ENCODE results near the gene NR1I2.

The NR1I2 gene

DNA sequence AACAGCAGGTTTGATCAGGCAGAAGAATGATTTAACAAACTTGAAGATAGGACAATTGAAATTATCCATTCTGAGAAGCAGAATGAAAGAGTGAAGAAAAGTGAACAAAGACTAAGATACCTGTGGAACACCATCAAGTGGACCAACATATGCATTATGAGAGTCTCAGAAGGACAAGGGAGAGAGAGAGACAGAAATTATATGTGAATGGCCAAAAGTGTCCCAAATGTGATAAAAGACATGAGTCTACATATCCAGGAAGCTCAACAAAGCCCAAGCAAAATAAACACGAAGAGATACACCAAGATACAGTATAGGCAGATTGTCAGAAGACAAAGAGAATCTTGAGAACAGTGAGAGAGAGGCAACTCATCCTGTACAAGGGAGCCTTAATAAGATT is 5.6 kb upstream of the NR1I2 start:
- Histone ChIP-seq H3K4me3 (ENCODE audit: low read length) (no peak overlapping the region), H3K27me3 (ENCODE audit: control insufficient read depth, low read length) (peaks cover 6% of the 10 kb centered on the region; the same call in 1 of the 2 replicates), H3K79me2 (ENCODE audit: control insufficient read depth, low read length) (no peaks in the 10 kb centered on the region), H3K27ac (ENCODE audit: low read depth, low read length) (no peak overlapping the region), H3K9me3 (ENCODE audit: control insufficient read depth, insufficient read depth, low read length) (no peaks in the 10 kb centered on the region), H3K36me3 (ENCODE audit: control insufficient read depth, low read length) (no peaks in the 10 kb centered on the region), H3K4me2 (ENCODE audit: low read length) (no peak overlapping the region), H3K4me1 (ENCODE audit: control insufficient read depth, low read length) (no peaks in the 10 kb centered on the region), H3K9me2 (replicated peaks; ENCODE audit: control insufficient read depth, low read length) (no peaks in the 10 kb centered on the region), H4K20me1 (ENCODE audit: control insufficient read depth, insufficient read depth, low read depth, low read length) (no peaks in the 10 kb centered on the region), H3F3A (ENCODE audit: control insufficient read depth, insufficient read depth) (no peaks in the 10 kb centered on the region)
- TF ChIP-seq, protein P1, sequence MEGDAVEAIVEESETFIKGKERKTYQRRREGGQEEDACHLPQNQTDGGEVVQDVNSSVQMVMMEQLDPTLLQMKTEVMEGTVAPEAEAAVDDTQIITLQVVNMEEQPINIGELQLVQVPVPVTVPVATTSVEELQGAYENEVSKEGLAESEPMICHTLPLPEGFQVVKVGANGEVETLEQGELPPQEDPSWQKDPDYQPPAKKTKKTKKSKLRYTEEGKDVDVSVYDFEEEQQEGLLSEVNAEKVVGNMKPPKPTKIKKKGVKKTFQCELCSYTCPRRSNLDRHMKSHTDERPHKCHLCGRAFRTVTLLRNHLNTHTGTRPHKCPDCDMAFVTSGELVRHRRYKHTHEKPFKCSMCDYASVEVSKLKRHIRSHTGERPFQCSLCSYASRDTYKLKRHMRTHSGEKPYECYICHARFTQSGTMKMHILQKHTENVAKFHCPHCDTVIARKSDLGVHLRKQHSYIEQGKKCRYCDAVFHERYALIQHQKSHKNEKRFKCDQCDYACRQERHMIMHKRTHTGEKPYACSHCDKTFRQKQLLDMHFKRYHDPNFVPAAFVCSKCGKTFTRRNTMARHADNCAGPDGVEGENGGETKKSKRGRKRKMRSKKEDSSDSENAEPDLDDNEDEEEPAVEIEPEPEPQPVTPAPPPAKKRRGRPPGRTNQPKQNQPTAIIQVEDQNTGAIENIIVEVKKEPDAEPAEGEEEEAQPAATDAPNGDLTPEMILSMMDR (IDR thresholded peaks at IDR 0.05; ENCODE audit: low read depth, low read length, poor library complexity, severe bottlenecking) = no peak
- no peak for TF ChIP-seq EZH2phosphoT487 (IDR thresholded peaks at IDR 0.05; ENCODE audit: borderline replicate concordance, low read length)

DNA sequence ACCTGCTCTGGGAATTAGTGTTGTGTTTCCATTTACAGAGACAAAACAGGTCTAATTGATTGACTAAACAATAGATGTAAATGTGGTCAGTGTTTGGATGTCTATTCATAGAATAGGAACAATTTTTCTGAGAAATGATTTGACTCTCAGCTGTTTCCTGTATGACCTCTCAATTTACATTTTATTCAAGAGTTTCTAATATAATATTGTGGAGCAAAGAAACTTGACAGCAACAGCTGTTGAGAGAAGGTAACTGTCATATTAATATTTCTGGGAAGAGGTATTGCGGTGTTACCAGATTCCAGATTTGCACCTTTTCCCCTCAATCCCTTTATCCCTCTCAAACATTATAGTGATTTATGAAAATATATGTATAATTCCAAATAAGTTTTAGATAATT is 3.7 kb upstream of the NR1I2 start:
- Histone ChIP-seq H3K4me2 (ENCODE audit: low read length) (no peak overlapping the region), H3K4me1 (ENCODE audit: control insufficient read depth, low read length) (no peaks in the 10 kb centered on the region), H3K36me3 (ENCODE audit: control insufficient read depth, low read length) (no peaks in the 10 kb centered on the region), H3K9me3 (ENCODE audit: control insufficient read depth, insufficient read depth, low read length) (no peaks in the 10 kb centered on the region), H3K27me3 (ENCODE audit: control insufficient read depth, low read length) (no peaks in the 10 kb centered on the region), H3K9me2 (replicated peaks; ENCODE audit: control insufficient read depth, low read length) (no peaks in the 10 kb centered on the region), H3F3A (ENCODE audit: control insufficient read depth, insufficient read depth) (no peaks in the 10 kb centered on the region), H3K27ac (ENCODE audit: low read depth, low read length) (no peak overlapping the region), H3K79me2 (ENCODE audit: control insufficient read depth, low read length) (no peaks in the 10 kb centered on the region), H3K4me3 (ENCODE audit: low read length) (no peak overlapping the region), H4K20me1 (ENCODE audit: control insufficient read depth, insufficient read depth, low read depth, low read length) (no peaks in the 10 kb centered on the region)
- no peak for TF ChIP-seq EZH2phosphoT487 (IDR thresholded peaks at IDR 0.05; ENCODE audit: borderline replicate concordance, low read length)

DNA sequence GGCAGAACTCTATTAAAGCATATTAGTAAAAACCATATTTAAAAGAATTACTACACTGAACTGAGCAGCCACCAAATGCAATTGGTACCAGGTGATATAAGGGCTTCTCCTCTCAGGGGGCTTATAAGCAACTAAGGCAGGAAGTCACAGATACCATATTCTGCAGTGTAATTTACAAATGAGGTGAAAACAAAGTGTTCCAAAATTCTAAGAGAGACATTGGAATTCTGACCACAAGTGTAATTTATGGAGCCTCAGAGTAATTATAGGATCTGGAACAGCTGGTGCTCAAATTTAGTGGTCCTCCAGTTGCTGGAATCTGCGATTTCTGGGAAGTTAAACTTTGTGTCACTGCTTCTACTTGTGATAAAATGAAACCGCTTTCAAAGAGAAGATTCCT is 3.1 kb upstream of the NR1I2 start:
- TF ChIP-seq, protein P1 (IDR thresholded peaks at IDR 0.05; ENCODE audit: low read depth, low read length, poor library complexity, severe bottlenecking) = no peak
- TF ChIP-seq EZH2phosphoT487 (IDR thresholded peaks at IDR 0.05; ENCODE audit: borderline replicate concordance, low read length) = no peak
- no peak overlapping the region for H3K4me2 ChIP-seq (ENCODE audit: low read length)
- H3K36me3 ChIP-seq (ENCODE audit: control insufficient read depth, low read length) = no peaks in the 10 kb centered on the region
- H4K20me1 ChIP-seq (ENCODE audit: control insufficient read depth, insufficient read depth, low read depth, low read length) = no peaks in the 10 kb centered on the region
- no peaks in the 10 kb centered on the region for H3K79me2 ChIP-seq (ENCODE audit: control insufficient read depth, low read length)
- no peaks in the 10 kb centered on the region for H3F3A ChIP-seq (ENCODE audit: control insufficient read depth, insufficient read depth)
- no peaks in the 10 kb centered on the region for H3K27me3 ChIP-seq (ENCODE audit: control insufficient read depth, low read length)
- H3K4me3 ChIP-seq (ENCODE audit: low read length) = no peak overlapping the region
- no peak overlapping the region for H3K27ac ChIP-seq (ENCODE audit: low read depth, low read length)
- no peaks in the 10 kb centered on the region for H3K9me3 ChIP-seq (ENCODE audit: control insufficient read depth, insufficient read depth, low read length)
- no peaks in the 10 kb centered on the region for H3K4me1 ChIP-seq (ENCODE audit: control insufficient read depth, low read length)
- H3K9me2 ChIP-seq (replicated peaks; ENCODE audit: control insufficient read depth, low read length) = no peaks in the 10 kb centered on the region

DNA sequence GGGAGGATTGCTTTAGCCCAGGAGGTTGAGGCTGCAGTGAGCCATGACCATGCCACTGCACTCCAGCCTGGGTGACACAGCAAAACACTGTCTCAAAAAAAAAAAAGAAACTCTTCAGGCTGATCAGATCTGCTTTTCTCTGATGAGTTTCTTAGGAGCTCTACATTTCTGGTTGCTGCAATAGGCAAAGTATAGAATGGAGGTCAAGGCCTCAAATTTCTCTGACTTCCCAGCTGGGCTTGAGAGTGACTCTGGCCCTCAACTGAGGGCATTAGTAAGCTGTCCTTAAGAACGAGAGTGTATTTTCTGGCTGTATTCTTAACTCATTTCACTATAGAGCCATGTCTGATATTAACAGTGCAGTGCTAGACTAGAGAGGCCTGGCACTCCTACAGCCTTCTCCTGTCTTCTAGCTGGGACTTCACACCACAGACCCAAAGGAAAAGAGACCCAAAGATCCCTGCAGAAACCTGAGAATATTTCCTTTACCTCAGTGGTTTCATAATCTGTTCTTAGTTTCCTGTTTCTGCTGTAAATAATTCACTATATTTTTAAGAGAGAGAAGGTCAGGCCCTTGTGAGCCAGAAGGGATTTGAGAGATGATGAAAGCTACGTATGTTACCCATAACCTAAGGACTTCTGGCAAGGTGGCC is 2.0 kb upstream of the NR1I2 start:
- Histone ChIP-seq H3F3A (ENCODE audit: control insufficient read depth, insufficient read depth) (no peaks in the 10 kb centered on the region), H3K27me3 (ENCODE audit: control insufficient read depth, low read length) (no peaks in the 10 kb centered on the region), H3K27ac (ENCODE audit: low read depth, low read length) (no peak overlapping the region), H3K79me2 (ENCODE audit: control insufficient read depth, low read length) (no peaks in the 10 kb centered on the region), H3K4me2 (ENCODE audit: low read length) (no peak overlapping the region), H3K9me3 (ENCODE audit: control insufficient read depth, insufficient read depth, low read length) (no peaks in the 10 kb centered on the region), H3K36me3 (ENCODE audit: control insufficient read depth, low read length) (no peaks in the 10 kb centered on the region), H3K4me3 (ENCODE audit: low read length) (no peak overlapping the region), H3K4me1 (ENCODE audit: control insufficient read depth, low read length) (no peaks in the 10 kb centered on the region), H3K9me2 (replicated peaks; ENCODE audit: control insufficient read depth, low read length) (no peaks in the 10 kb centered on the region), H4K20me1 (ENCODE audit: control insufficient read depth, insufficient read depth, low read depth, low read length) (no peaks in the 10 kb centered on the region)
- TF ChIP-seq, protein P1 (IDR thresholded peaks at IDR 0.05; ENCODE audit: low read depth, low read length, poor library complexity, severe bottlenecking) = no peak
- TF ChIP-seq EZH2phosphoT487 (IDR thresholded peaks at IDR 0.05; ENCODE audit: borderline replicate concordance, low read length) = no peak
